Measurements from ENCODE around the gene F5. TPM values are rescaled to one million over a fixed set of nuclear protein-coding genes. Genes with fewer than 3 reads are reported as not detected.
A peak's percentile ranks its signal among the peaks of the same experiment; 100 is the strongest.

The F5 gene
- total and polyA plus RNA-seq, 2 of the 13 experiments (the other 11 are each of a cell fraction or from before 2014, with no cell fraction given), result 38.3 to 64.0 TPM

- TF ChIP-seq ZSCAN22 (CRISPR knock-in tag; IDR thresholded peaks at IDR 0.05) (no peak), TRIM22 (IDR thresholded peaks at IDR 0.05) (no peak), ZNF891 (CRISPR knock-in tag; IDR thresholded peaks at IDR 0.05) (peak; percentile 55), SOX6 (IDR thresholded peaks at IDR 0.05) (no peak), SOX6 (CRISPR knock-in tag; IDR thresholded peaks at IDR 0.05) (peak; percentile 58; the same call in 1 of the 2 replicates), MTF1 (CRISPR knock-in tag; IDR thresholded peaks at IDR 0.05) (no peak; the same call in 1 of the 2 replicates), PRDM4 (CRISPR knock-in tag; IDR thresholded peaks at IDR 0.05; ENCODE audit: borderline replicate concordance) (no peak), HHEX (CRISPR knock-in tag; IDR thresholded peaks at IDR 0.05) (no peak), GATAD1 (CRISPR knock-in tag; IDR thresholded peaks at IDR 0.05) (peak; percentile 71), ZFP1 (CRISPR knock-in tag; IDR thresholded peaks at IDR 0.05) (no peak), SKI (IDR thresholded peaks at IDR 0.05; ENCODE audit: partially characterized antibody) (peak; percentile 8), ZNF672 (CRISPR knock-in tag; IDR thresholded peaks at IDR 0.05) (no peak; the same call in 1 of the 2 replicates), TCF12 (IDR thresholded peaks at IDR 0.05) (no peak), TCF12 (CRISPR knock-in tag; IDR thresholded peaks at IDR 0.05) (peak; percentile 85; the same call in 1 of the 2 replicates), ZNF446 (CRISPR knock-in tag; IDR thresholded peaks at IDR 0.05) (no peak; the same call in none of the 2 replicates)
- TF ChIP-seq, protein P1, sequence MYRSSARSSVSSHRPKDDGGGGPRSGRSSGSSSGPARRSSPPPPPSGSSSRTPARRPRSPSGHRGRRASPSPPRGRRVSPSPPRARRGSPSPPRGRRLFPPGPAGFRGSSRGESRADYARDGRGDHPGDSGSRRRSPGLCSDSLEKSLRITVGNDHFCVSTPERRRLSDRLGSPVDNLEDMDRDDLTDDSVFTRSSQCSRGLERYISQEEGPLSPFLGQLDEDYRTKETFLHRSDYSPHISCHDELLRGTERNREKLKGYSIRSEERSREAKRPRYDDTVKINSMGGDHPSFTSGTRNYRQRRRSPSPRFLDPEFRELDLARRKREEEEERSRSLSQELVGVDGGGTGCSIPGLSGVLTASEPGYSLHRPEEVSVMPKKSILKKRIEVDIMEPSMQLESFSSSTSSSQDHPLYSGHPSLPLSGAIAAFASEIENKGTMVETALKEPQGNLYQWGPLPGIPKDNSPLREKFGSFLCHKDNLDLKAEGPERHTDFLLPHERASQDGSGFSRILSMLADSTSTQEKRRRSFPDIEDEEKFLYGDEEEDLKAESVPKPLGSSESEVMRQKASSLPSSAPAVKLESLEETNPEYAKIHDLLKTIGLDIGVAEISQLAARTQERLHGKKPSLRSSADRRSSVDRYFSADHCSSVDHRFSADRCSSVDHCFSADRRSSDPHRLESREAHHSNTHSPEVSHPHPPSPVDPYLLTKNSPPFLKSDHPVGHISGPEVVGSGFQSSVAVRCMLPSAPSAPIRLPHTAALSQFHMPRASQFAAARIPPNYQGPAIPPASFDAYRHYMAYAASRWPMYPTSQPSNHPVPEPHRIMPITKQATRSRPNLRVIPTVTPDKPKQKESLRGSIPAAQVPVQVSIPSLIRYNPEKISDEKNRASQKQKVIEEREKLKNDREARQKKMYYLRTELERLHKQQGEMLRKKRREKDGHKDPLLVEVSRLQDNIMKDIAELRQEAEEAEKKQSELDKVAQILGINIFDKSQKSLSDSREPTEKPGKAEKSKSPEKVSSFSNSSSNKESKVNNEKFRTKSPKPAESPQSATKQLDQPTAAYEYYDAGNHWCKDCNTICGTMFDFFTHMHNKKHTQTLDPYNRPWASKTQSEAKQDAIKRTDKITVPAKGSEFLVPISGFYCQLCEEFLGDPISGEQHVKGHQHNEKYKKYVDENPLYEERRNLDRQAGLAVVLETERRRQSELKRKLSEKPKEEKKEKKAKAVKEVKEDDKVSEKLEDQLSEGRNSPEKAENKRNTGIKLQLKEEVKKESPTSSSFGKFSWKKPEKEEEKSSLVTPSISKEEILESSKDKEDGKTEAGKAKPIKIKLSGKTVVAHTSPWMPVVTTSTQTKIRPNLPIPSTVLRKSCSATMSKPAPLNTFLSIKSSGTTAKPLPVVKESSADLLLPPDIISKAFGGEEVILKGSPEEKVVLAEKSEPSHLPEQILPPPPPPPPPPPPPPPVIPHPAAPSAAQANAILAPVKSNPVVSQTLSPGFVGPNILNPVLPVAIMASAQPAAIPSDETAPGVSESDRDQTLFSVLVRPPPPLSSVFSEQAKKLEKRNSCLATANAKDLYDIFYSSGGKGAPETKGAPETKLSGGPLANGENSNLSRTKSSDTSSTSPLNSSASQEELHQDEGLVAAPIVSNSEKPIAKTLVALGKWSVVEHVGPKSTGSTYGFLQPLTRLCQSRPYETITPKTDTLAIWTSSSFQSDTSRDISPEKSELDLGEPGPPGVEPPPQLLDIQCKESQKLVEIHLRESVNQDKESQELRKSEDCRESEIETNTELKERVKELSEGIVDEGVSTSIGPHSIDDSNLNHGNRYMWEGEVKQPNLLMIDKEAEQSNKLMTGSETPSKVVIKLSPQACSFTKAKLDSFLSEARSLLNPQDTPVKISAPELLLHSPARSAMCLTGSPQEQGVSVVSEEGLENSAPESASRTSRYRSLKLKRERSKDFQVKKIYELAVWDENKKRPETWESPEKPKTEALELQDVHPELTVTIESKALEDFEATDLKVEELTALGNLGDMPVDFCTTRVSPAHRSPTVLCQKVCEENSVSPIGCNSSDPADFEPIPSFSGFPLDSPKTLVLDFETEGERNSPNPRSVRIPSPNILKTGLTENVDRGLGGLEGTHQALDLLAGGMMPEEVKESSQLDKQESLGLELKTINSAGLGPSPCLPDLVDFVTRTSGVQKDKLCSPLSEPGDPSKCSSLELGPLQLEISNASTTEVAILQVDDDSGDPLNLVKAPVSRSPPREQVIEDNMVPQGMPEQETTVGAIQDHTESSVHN (CRISPR knock-in tag; IDR thresholded peaks at IDR 0.05), result peak; percentile 37; the same call in 1 of the 2 replicates
Measured at GRCh38 chr1:169485431-169486280, 100.6 kb downstream of the F5 start, which contains the start of gene SLC19A2 (continued).

All from HepG2 (cell line).